Epidermal melanocyte (primary cell): ENCODE results near the gene MAN2B2.
"Not testable (repeated sequence)": the region's sequence is repeated elsewhere in the genome, so short reads cannot be mapped to it uniquely, and the experiment has no call there.

Source experiments
- DNase-seq: peaks from one replicate; pipeline ENCODE4 v3.0.0; 2011; ENCODE audit warnings: low spot score; ENCODE audit not compliant: insufficient read length

The MAN2B2 gene

GRCh38 chr4:6613676-6614651, 39.0 kb downstream of the MAN2B2 start:
- no peak for DNase-seq

DNA sequence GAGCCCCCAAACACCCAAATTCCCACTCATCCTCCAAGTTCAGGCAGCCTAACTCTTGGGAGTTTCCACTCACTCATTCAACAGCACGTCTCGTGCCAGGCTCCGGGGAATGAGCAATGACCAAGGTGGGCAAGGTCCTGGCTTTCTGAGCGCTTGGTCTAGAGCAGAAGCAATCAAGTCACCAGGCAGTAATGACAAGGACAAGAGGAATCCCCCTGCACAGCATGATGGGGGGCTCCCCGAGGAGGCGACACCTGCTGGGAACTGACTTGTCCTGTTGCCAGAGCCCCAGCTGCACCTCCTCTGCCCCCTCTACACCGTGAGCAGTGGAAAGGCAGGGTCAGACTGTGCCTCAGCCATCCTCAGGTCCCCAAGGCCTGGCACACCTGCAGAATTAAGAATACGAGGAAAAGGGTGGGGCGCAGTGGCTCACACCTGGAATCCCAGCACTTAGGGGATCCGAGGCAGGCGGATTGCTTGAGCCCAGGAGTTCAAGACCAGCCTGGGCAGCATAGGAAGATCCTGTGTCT, 39.8 kb downstream of the MAN2B2 start:
- DNase-seq, result no peak

DNA sequence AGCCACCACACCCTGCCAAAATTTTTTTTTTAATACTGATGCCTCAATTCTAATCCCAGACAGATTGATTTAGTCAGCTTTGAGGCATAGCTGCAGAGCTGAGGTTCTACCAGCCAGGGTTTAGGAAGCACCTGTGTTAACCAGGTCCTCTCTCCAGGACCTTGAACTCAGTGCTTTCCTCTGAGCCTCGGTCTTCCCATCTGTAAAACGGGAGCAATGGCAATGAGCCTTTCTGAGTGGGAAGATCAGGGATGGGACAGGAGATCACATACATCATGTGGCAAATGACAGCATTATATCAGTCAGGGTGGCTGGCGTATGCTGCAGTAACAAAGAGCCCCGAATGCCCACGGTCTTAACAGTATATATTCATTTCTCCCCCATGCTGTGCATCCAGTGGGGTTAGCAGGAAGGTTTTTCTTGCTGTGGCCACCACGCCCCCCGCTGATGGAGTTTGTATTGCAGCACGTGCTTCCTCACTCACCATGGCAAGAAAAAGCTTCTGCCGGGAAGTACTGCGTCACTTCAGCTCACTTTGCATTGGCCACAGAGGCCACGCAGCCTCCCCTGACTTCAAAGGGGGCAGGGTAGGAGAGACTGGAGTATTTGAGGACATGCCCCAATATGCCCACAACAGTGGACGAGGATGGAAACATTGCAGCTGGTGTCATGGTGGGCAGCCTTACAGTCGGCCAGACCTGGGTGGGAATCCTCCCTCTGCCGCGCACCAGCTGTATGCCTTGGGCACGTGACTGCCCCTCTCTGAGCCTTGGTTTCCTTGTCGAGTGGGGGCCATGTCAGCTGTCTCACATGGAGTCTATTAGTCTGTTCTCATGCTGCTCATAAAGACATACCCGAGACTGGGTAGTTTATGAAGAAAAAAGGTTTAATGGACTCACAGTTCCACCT, 41.4 kb downstream of the MAN2B2 start:
- no peak for DNase-seq

- no peak for DNase-seq
These were observed 42.3 kb downstream of the MAN2B2 start for GRCh38 chr4:6617246-6617645.

- no peak for DNase-seq
These were observed 43.6 kb downstream of the MAN2B2 start for GRCh38 chr4:6618386-6619115.

DNA sequence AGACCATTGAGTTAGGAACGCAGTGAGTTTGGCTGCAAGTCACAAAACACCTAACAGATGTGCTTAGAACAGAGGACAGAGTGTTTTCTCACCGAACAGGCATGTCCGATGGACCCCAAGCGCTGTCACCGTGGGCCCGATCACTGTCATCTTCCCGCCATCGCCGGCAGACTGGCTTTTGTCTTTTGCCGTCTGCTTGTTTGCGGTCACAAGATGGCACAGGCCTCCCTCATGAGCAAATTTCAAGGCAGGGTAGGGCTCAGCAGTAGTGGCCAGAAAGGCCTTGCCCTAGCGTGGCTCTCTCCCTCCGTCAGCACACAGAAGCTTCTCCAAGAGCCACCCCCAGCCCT, 44.1 kb downstream of the MAN2B2 start:
- no peak for DNase-seq

DNA sequence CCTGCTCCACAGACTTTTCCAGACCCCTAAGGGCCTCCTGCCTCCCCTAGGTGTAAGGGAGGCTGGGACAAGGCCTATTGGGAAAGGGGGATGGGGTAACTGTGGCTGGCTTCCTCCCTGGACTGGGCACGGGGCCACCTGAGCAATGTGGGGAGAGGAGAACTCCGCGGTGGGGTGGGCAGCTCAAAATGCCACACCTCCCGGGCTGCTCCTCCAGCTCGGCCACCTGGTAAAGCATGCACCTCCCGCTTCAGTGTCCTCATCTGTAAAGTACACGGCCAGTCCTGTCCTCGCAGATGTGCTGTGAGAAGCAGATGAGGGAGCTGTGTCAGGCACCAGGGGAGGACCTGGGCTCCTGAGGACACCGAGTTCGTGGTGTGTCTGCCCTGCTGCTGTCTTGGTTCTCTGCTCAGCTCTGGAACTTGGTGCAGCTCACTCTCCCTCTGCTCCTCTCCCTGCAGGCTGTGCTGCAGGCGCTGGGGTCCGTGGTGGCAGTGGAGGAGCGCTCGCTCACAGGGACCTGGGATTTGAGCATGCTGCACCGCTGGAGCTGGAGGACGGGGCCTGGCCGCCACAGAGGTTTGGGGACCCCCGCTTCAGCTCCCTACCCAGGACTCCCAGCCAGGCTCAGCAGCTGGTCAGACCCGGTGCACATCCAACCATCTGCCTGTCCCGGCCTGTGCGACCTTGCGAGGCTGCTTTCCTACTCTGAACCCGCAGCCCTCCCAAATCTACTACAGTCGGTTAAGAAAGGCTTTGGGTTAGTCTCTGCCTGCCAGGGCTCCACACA, 44.7 kb downstream of the MAN2B2 start:
- DNase-seq, result no peak

- DNase-seq, result peak; percentile 13
These were observed 45.3 kb downstream of the MAN2B2 start for GRCh38 chr4:6620296-6620695.

DNA sequence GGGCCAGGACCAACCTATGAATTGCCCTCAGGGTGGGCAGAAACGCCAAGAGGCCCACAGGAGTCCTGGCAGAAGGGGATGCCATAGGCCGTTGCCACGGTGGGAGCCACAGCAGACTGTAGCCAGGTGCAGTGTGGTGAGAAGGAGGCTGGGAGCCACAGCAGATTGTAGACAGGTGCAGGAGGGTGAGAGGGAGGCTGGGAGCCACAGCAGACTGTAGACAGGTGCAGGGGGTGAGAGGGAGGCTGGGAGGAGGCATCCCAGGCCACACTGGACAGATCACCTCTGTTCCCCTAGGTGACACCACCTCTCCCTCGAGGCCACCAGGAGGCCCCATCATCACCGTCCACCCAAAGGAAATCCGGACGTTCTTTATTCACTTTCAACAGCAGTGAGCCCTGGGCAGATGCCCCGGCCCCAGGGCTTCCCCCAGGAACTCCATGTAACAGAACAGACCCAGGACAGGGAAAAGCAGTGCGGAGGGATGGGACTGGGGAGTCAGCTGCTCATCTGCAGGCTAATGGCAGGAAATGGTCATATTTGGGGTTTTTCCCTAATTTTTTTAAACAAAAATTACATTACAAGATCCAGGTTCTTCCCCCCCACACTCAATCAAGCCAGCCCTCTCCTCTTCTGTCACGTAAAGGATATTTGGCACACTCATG, 46.0 kb downstream of the MAN2B2 start:
- DNase-seq, result peak; percentile 16

DNA sequence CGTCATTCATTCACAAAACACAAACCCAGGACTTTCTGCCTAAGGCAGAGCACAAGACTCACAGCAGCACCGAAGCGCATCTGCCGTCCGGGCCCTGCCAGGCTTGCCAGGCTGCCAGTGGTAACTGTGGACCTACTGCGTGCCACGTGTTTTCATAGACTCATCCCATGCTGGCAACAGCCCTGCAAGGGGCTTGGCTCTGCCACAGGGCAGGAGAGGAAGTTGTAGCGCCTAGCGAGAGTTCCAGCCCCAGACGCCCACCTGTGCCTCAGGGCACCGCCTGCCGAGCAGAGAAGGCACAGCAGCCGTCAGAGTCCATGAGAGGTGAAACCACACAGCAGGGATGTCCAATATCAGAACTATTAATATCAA, 46.6 kb downstream of the MAN2B2 start:
- peak; percentile 1 for DNase-seq

DNA sequence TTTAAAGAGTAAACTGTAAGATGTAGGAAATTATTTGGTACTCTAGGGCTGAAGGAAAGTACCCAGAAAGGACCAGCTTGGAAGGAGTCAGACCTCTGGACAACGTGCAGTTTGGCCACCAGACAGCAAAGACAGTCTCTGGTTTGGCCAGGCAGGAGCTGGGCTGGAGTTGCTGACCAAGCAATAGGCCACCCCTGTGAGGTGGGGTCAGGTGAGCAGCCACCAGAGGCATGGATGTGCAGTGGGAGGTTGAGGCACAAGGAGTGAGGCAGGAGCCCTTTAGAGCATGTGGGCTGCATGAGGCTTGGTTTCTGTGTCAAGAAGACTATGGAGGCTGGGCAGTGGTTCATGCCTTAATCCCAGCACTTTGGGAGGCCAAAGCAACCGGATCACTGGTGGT, 47.8 kb downstream of the MAN2B2 start:
- peak; percentile 8 for DNase-seq

GRCh38 chr4:6625256-6625655, 50.3 kb downstream of the MAN2B2 start:
- peak; percentile 8 for DNase-seq

GRCh38 chr4:6626066-6626465, 51.1 kb downstream of the MAN2B2 start:
- no peak for DNase-seq

- no peak for DNase-seq
These were observed 52.8 kb downstream of the MAN2B2 start for GRCh38 chr4:6627832-6628231.

GRCh38 chr4:6628484-6628883, 53.5 kb downstream of the MAN2B2 start:
- not testable (repeated sequence) for DNase-seq

DNA sequence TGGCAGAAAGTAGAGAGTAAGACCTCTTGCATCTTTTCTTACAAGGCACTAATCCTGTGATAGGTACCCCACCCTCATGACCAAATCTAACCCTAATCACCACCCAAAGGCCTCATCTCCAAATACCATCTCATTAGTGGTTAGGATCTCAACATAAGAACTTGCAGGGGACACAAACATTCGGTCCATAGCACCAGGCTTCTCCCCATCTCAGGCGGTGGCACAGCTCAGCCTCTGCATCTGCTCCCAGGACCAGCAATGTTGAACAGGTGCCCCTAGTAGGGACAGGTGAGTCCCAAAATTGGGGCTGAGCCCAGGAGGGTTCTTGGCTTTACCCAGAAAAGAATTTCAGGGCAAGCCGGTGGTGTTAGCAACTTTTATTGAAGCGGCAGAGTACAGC, 57.1 kb downstream of the MAN2B2 start:
- DNase-seq, result no peak

- DNase-seq, result no peak
These were observed 58.3 kb downstream of the MAN2B2 start for GRCh38 chr4:6633091-6633906.

GRCh38 chr4:6634746-6635145, 59.8 kb downstream of the MAN2B2 start:
- DNase-seq, result no peak

DNA sequence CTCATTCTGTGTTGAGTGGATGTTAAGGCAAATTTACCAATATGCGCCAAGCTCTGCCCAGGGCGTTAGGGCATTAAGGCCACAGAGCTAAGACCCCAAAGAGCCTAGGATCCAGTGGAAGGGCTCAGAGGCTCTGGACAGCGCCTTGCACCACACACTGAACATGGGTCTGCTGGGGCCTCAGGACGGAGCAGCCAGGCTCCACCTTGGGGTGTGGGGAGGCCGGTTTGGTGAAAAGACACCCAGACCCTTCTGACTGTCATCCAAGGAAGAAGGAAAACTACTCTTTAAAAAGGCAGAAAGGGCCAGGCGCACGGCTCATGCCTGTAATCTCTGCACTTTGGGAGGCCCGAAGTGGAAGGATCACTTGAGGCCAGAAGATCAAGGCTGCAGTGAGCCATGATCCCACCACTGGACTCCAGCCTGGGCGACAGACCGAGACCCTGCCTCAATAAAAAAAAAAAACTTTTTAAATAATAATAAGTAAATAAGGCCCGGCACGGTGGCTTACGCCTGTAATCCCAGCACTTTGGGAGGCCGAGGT, 64.2 kb downstream of the MAN2B2 start:
- DNase-seq, result no peak
